Esophagus (tissue), 2 donors: ENCODE data around the gene THADA. TPM values are rescaled to one million over a fixed set of nuclear protein-coding genes. Genes with fewer than 3 reads are reported as not detected.

ENCODE experiments used
- H3K27ac ChIP-seq, 2 donors: one replicate each; pipeline ENCODE4 v1.5.1; 2013; ENCODE audit warnings: low read depth in 2 of 2, mild to moderate bottlenecking in 2 of 2, inconsistent platforms in 1 of 2, low read length in 1 of 2, moderate library complexity in 1 of 2
- H3K27me3 ChIP-seq, 2 donors: one replicate each; pipeline ENCODE4 v1.6.1; 2013; ENCODE audit warnings: low read length in 2 of 2, control low read depth in 1 of 2, mild to moderate bottlenecking in 1 of 2; ENCODE audit not compliant: insufficient read depth in 2 of 2, control insufficient read depth in 1 of 2
- H3K36me3 ChIP-seq, 2 donors: one replicate each; pipeline ENCODE4 v1.6.1; 2013; ENCODE audit warnings: low read length in 1 of 2; ENCODE audit not compliant: control insufficient read depth in 2 of 2, insufficient read depth in 2 of 2
- H3K4me1 ChIP-seq, 2 donors: one replicate each; pipeline ENCODE4 v1.6.1; 2013; ENCODE audit warnings: low read length in 1 of 2; ENCODE audit not compliant: control insufficient read depth in 2 of 2, insufficient read depth in 2 of 2
- H3K4me3 ChIP-seq, 2 donors: one replicate each; pipeline ENCODE4 v1.5.1; 2013; ENCODE audit warnings: low read length in 2 of 2, mild to moderate bottlenecking in 2 of 2, low read depth in 1 of 2, moderate library complexity in 1 of 2
- H3K9me3 ChIP-seq, 2 donors: one replicate each; pipeline ENCODE4 v1.6.1; 2013; ENCODE audit warnings: mild to moderate bottlenecking in 2 of 2, low read depth in 1 of 2, low read length in 1 of 2, moderate library complexity in 1 of 2; ENCODE audit not compliant: control insufficient read depth in 2 of 2, insufficient read depth in 1 of 2
- WGBS, 2 donors: extraction: QIAGEN DNeasy Blood & Tissue Kit; methylation state at CpG; one replicate each; pipeline ENCODE4 v1.1.7; 2013; 5-methylcytosine and 5-hydroxymethylcytosine counted together
- polyA plus RNA-seq, 2 donors: library from polyadenylated mRNA; stranded (reverse); fragments of 200-250 nt; gene quantifications; one replicate each; pipeline ENCODE4 v1.2.3, GENCODE V29; 2013
- donor health status: healthy with polysubstance abuse.
- donor health status: Bipolar disorder and iron deficiency.

Gene THADA
- polyA plus RNA-seq, 2 donors, result 8.3 to 13.2 TPM

DNA sequence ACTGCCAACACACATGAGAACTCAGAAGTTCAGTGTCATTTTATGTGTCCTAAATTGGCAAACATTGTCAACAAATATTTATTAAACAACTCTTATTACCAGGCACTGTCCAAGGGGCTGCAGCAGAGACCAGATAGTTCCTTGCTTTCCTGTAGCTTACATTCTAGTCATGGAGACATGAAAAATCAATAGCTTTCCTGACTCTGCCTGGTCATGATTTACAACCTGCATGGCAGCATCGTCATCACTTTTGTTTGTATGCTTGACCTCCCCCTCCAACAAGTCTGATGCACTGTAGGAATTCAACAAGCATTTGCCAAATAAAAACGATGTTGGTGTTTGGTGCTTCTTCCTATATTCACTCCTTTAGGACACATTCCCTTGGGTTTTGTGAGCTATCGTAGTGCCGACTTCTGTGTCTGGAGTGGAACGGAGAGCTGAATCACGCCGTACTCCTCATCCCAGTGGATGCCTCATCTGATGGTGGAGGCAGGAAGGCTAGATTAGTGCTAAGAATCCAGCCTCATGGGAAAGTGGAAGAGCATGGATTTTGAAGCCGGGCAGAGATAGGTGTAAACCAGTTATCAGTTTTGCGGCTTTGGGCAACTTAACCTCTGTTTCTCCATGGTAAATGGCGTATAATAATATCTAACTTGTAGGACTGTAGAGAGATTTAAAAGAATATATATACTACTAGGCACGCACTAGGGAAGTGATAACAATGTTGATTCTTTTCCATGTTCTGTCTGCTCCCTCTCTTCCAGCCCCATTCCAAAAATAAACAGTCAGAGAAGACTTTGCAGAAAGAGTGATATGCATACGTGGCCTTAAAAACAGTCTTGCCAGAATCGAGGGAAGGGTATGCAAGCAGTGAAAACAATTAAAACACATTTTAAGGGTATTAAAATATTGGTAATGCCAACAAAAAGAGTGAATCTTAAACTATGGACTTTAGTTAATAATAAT is 249.0 kb downstream of the THADA start:
- peaks cover 0 to 2% of the 10 kb centered on the region in 2 donors for H3K4me1 ChIP-seq
- H3K36me3 ChIP-seq, result peaks cover 0 to 2% of the 10 kb centered on the region in 2 donors
- H3K9me3 ChIP-seq, result no peaks in the 10 kb centered on the region
- H3K4me3 ChIP-seq, result no peak overlapping the region
- peak overlapping the region; percentile 32 to 63 for H3K27ac ChIP-seq
- 84 to 85% methylated on average over 13 of the region's 13 CpGs for WGBS, 2 donors
- no peaks in the 10 kb centered on the region for H3K27me3 ChIP-seq

DNA sequence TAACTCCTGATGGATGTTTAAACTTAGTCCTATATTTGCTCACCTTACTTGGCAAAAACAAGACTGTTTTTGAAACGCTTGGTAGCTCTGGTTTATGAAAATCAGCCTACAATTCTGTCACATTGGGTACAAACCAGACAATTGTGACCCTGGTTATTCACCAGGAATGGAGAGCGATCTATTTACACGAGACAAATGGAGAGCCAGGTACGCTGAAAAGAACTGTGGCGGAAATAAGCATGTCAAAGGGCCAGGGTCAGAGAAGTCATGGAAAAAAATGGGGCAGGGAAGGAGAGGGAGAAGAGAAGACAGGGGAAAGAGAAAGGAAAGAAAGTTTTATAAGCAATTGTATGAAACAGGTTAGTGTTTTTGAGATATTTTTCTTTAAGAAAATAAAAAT is 250.0 kb downstream of the THADA start:
- no peak overlapping the region for H3K4me3 ChIP-seq
- no peaks in the 10 kb centered on the region for H3K9me3 ChIP-seq
- peaks cover 0 to 2% of the 10 kb centered on the region in 2 donors for H3K4me1 ChIP-seq
- no peaks in the 10 kb centered on the region for H3K27me3 ChIP-seq
- WGBS, 2 donors, result 80 to 84% methylated on average over 5 of the region's 5 CpGs
- H3K27ac ChIP-seq, result peak overlapping the region in 1 of 2 donors; percentile 45
- peaks cover 0 to 2% of the 10 kb centered on the region in 2 donors for H3K36me3 ChIP-seq

DNA sequence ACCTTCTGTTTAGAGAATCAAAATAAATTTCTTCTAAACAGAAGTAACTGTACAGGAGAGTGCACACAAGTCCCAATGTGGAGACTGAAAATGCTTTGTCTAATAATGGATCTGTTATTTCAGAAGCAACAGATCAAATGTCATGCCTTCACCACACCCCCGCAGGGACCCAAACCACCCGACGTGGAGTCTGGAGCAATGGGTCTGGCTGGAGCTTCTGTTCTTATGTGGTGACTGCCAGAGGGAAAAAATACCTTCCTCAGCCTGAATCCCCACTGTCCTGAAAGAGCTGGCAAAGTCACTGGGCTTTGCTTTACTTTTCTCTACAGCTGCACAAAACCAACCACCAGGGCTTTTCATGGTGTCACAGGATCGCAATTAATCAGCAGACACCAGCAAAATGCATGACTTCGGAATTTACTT is 250.4 kb downstream of the THADA start:
- no peak overlapping the region for H3K4me3 ChIP-seq
- no peaks in the 10 kb centered on the region for H3K9me3 ChIP-seq
- H3K36me3 ChIP-seq, result peaks cover 0 to 2% of the 10 kb centered on the region in 2 donors
- H3K27me3 ChIP-seq, result no peaks in the 10 kb centered on the region
- WGBS, 2 donors, result 27 to 36% methylated on average over 5 of the region's 5 CpGs
- peak overlapping the region; percentile 45 to 71 for H3K27ac ChIP-seq
- peaks cover 0 to 2% of the 10 kb centered on the region in 2 donors for H3K4me1 ChIP-seq

DNA sequence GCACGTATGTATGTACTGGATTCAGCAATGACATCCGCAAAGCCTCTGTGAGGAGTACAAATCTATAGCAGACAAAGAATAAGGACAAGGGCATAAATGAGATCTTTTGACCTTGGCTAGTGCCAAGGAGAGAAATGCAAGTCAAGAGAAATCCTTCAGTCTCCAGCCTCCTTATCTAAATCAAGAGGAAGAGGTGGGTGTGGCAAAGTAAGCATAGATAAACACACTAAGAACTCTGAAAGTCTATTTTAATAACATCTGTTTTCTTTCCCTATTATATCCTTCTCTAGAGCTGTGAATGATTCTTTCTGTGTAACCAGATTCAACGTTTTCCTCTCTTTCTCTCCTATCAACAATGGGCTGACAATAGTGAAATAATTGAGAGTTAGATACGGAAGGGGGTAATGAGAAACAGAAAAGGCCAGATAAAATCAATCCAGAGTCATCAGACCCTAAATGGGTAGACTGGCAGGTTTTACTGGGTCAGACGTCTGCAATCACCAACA is 250.9 kb downstream of the THADA start:
- H3K4me3 ChIP-seq, result no peak overlapping the region
- peaks cover 0 to 2% of the 10 kb centered on the region in 2 donors for H3K4me1 ChIP-seq
- no peaks in the 10 kb centered on the region for H3K9me3 ChIP-seq
- 37 to 46% methylated on average over 5 of the region's 5 CpGs for WGBS, 2 donors
- H3K27me3 ChIP-seq, result no peaks in the 10 kb centered on the region
- H3K36me3 ChIP-seq, result peaks cover 0 to 2% of the 10 kb centered on the region in 2 donors
- peak overlapping the region; percentile 24 to 45 for H3K27ac ChIP-seq

DNA sequence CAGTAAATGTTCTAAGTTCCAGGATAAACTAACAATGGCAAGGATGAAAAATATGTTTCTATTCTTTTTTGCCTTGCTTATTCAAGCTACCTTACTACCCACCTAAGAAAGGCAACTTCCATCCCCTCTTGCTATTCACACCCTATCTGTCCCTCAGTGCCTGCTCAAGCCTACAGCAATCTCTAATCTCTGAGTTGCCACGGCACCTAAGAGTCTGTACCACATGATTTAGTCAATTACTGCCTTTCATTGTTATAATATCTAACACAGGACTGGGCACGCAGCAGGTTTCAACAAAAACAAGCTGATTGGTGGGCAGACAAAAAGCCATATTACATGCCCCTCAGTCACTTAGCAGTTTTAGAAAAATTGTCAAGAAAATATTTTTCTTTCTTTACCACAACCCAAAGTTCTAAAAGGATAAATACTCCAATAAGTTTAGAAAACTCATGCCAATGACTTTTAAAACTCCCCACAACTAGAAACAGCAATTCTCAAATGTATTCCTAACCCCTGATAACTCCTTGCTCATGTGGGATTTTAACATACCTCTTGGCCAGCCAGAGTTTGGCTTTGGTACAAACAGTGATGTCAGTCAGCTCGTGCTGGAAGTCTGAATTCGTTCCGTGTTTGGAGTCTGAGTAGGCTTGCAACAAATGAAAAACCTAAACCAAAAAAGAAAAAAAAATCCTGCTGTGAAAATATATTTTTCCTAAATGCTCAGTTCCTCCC is 252.1 kb downstream of the THADA start:
- peaks cover 0 to 2% of the 10 kb centered on the region in 2 donors for H3K4me1 ChIP-seq
- H3K27me3 ChIP-seq, result no peaks in the 10 kb centered on the region
- H3K36me3 ChIP-seq, result peaks cover 0 to 2% of the 10 kb centered on the region in 2 donors
- peak overlapping the region; percentile 63 to 70 for H3K27ac ChIP-seq
- 22 to 33% methylated on average over 5 of the region's 5 CpGs for WGBS, 2 donors
- no peaks in the 10 kb centered on the region for H3K9me3 ChIP-seq
- H3K4me3 ChIP-seq, result no peak overlapping the region

DNA sequence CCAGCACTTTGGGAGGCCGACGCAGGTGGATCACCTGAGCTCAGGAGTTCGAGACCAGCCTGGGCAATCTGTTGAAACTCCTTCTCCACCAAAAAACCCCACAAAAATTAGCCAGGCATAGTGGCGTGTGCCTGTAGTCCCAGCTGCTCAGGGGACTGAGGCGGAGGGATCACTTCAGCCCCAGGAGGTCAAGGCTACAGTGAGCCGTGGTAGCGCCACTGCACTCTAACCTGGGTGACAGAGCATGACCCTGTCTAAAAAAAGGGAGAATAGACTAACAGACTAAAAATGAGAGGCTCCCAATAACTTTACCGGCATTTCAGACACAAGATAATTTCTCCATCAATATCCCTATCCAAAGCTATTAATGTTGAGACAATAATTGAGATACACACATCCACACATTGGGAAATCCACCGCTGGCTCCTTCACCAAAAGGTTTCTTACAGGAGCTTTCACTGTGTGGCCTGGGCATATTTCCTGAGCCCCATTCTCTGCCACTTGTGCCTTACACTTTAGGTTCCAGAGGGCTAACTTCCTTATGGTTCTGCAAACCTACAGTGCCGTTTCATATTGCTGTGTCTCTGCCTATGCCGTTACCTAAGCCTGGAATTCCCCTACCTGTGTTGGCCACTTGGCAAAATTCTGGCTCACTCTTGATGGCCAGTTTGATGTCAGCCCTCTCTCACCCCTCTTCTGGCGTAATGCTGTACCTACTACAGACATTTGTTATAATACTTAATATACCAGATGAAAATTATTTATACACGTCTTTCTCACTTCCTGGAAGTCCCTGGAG is 253.7 kb downstream of the THADA start:
- Histone ChIP-seq H3K4me1 (peaks cover 0 to 2% of the 10 kb centered on the region in 2 donors), H3K36me3 (peaks cover 0 to 2% of the 10 kb centered on the region in 2 donors), H3K4me3 (no peak overlapping the region), H3K9me3 (no peaks in the 10 kb centered on the region), H3K27ac (peak overlapping the region in 1 of 2 donors; percentile 54), H3K27me3 (no peaks in the 10 kb centered on the region)
- WGBS, 2 donors, result 86 to 90% methylated on average over 13 of the region's 13 CpGs

DNA sequence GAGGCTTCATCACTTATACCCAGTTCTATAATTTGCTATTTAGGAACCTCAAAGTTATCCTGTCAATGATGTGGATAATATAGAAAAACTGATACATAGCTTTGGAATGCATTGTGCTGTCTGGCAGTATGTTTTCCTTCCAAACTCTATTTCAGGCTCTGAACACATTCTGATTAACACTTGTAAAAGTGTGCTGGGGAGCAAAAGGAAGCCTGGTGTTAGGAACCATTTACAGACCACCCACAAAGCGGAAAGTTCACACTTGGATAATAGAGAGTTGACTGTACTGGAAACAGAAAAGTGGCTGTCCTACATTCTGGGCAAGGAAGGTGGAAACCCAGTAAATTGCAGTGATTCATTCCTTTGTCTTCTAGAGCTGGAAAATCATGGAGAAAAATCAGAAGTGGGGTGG is 254.9 kb downstream of the THADA start:
- H3K27ac ChIP-seq, result peak overlapping the region; percentile 3 to 52
- WGBS, 2 donors, result 51 to 68% methylated on average over 1 of the region's 1 CpG
- H3K36me3 ChIP-seq, result no peaks in the 10 kb centered on the region
- no peaks in the 10 kb centered on the region for H3K27me3 ChIP-seq
- no peaks in the 10 kb centered on the region for H3K9me3 ChIP-seq
- H3K4me1 ChIP-seq, result peaks cover 0 to 3% of the 10 kb centered on the region in 2 donors
- H3K4me3 ChIP-seq, result no peak overlapping the region

DNA sequence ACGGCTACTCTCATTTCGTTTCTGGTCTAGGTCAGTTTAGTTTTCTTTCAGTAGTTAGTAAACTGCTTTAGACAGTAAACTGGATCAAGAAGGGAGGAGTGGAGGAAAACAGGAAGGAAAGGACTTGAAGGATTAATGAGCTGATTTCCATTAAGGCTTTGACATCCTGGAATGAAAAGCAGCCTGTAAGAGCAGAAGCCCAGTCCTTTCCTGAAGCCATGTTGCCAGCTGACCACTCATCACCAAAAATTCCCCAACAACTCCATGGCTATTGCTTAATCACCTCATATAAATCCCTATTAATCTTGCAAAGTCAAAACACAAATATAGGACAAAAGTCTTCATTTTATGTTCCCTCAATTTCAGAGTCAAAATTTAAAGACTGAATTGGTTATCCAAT is 255.8 kb downstream of the THADA start:
- Histone ChIP-seq H3K27me3 (no peaks in the 10 kb centered on the region), H3K4me3 (no peak overlapping the region), H3K27ac (peak overlapping the region; percentile 55 to 74), H3K4me1 (peaks cover 0 to 3% of the 10 kb centered on the region in 2 donors), H3K9me3 (no peaks in the 10 kb centered on the region), H3K36me3 (no peaks in the 10 kb centered on the region)
- 73% methylated on average over 2 of the region's 2 CpGs for WGBS, 2 donors
